ENCODE data around the gene PUDP.
"Not testable (repeated sequence)": the region's sequence is repeated elsewhere in the genome, so short reads cannot be mapped to it uniquely, and the experiment has no call there.

Gene PUDP

GRCh38 chrX:7147978-7148854 is at the start of gene PUDP:
PUDP (minus strand) TSS chrX:7148153; CDS start chrX:7148113, 40 bp downstream.
- peak; percentile 88 for DNase-seq

GRCh38 chrX:7194606-7195005 is 46.7 kb upstream of the PUDP start:
- DNase-seq = no peak

- DNase-seq = no peak
Measured at GRCh38 chrX:7192871-7193270, 44.9 kb upstream of the PUDP start.

GRCh38 chrX:7191681-7192110 is 43.7 kb upstream of the PUDP start:
- no peak for DNase-seq

- DNase-seq = no peak
Measured at GRCh38 chrX:7190157-7190556, 42.2 kb upstream of the PUDP start.

- no peak for DNase-seq
Measured at GRCh38 chrX:7188672-7189071, 40.7 kb upstream of the PUDP start.

- no peak for DNase-seq
Measured at GRCh38 chrX:7184816-7185215, 36.9 kb upstream of the PUDP start.

GRCh38 chrX:7179446-7179845 is 31.5 kb upstream of the PUDP start:
- DNase-seq = no peak

- not testable (repeated sequence) for DNase-seq
Measured at GRCh38 chrX:7178859-7179258, 30.9 kb upstream of the PUDP start.

- peak; percentile 36 for DNase-seq
Measured at GRCh38 chrX:7170898-7171297, 22.9 kb upstream of the PUDP start.

- no peak for DNase-seq
Measured at GRCh38 chrX:7169627-7170026, 21.7 kb upstream of the PUDP start.

- no peak for DNase-seq
Measured at GRCh38 chrX:7168371-7168770, 20.4 kb upstream of the PUDP start.

GRCh38 chrX:7164174-7164573 is 16.2 kb upstream of the PUDP start:
- DNase-seq = no peak

- no peak for DNase-seq
Measured at GRCh38 chrX:7163146-7163677, 15.3 kb upstream of the PUDP start.

GRCh38 chrX:7159149-7159861 is 11.4 kb upstream of the PUDP start:
- no peak for DNase-seq

- DNase-seq = no peak
Measured at GRCh38 chrX:7158468-7158990, 10.6 kb upstream of the PUDP start.

GRCh38 chrX:7156879-7157278 is 8.9 kb upstream of the PUDP start:
- DNase-seq = no peak

GRCh38 chrX:7155163-7155562 is 7.2 kb upstream of the PUDP start:
- DNase-seq = no peak

- no peak for DNase-seq
Measured at GRCh38 chrX:7154041-7154597, 6.2 kb upstream of the PUDP start.

GRCh38 chrX:7153231-7153630 is 5.3 kb upstream of the PUDP start:
- no peak for DNase-seq

- DNase-seq = no peak
Measured at GRCh38 chrX:7149411-7149810, 1.5 kb upstream of the PUDP start.

- DNase-seq = peak; percentile 29
Measured at GRCh38 chrX:7147413-7147977, 458 bp downstream of the PUDP start, which contains the start of gene STS. STS (plus strand) TSS chrX:7147712; CDS start chrX:7253200, 105,488 bp downstream.

Data from activated gamma-delta T cell treated with Interleukin-2 at 50 U/mL for 16 hours (primary cell).